K562 (cell line): ENCODE data around the gene MAP4K4. TPM values are rescaled to one million over a fixed set of nuclear protein-coding genes. Genes with fewer than 3 reads are reported as not detected.

Experiments
- CBX5 ChIP-seq: IDR thresholded peaks from 2 replicates; pipeline ENCODE4 v1.6.1; 2014; ENCODE audit warnings: low read depth, borderline replicate concordance
- LARP7 ChIP-seq: fragments of 450-650 bp; IDR thresholded peaks from 2 replicates; pipeline ENCODE4 v1.6.1; 2016
- LCOR ChIP-seq: sonication (generic); formaldehyde crosslinking; IDR thresholded peaks from 2 replicates; pipeline ENCODE4 v1.8.0; 2022; ENCODE audit warnings: mild to moderate bottlenecking, missing genetic modification reagents
- MYNN ChIP-seq, 2 experiments: sonication (generic); formaldehyde crosslinking in 1 of 2; IDR thresholded peaks; 2 replicates each; pipeline versions ENCODE4 v1.5.0 to v1.6.1; 2016 to 2020; ENCODE audit warnings: antibody characterized with exemption in 1 of 2, missing genetic modification reagents in 1 of 2
- NCOA4 ChIP-seq: fragments of 450-650 bp; IDR thresholded peaks from 2 replicates; pipeline ENCODE4 v1.6.1; 2018; ENCODE audit warnings: mild to moderate bottlenecking; ENCODE audit not compliant: partially characterized antibody
- NFIX ChIP-seq: fragments of 250-450 bp; sonication (Bioruptor Pico); IDR thresholded peaks from 2 replicates; pipeline ENCODE4 v1.4.0; 2020; ENCODE audit warnings: low read depth, mild to moderate bottlenecking, moderate library complexity
- NR3C1 ChIP-seq: sonication (generic); formaldehyde crosslinking; IDR thresholded peaks from 2 replicates; pipeline ENCODE4 v1.8.1; 2022; ENCODE audit warnings: missing genetic modification reagents
- PRPF4 ChIP-seq: fragments of 200-400 bp; formaldehyde crosslinking; IDR thresholded peaks from one replicate; pipeline ENCODE4 v1.6.1; 2017; ENCODE audit warnings: low read length, low read depth, mild to moderate bottlenecking; ENCODE audit not compliant: insufficient read depth, poor library complexity, severe bottlenecking
- SMARCB1 ChIP-seq: IDR thresholded peaks from 2 replicates; pipeline ENCODE4 v1.6.1; 2011; ENCODE audit warnings: improper control_type of control experiment, low read depth; ENCODE audit not compliant: insufficient read length
- SREBF2 ChIP-seq: sonication (generic); formaldehyde crosslinking; IDR thresholded peaks from 2 replicates; pipeline ENCODE4 v1.4.0; 2020; ENCODE audit warnings: mild to moderate bottlenecking, missing genetic modification reagents
- TOE1 ChIP-seq, 2 experiments: fragments of 450-650 bp in 1 of 2; sonication (generic) in 1 of 2; formaldehyde crosslinking in 1 of 2; IDR thresholded peaks; 2 replicates each; pipeline versions ENCODE4 v1.7.1 to v1.8.0; 2016 to 2022; ENCODE audit warnings: borderline replicate concordance in 2 of 2, mild to moderate bottlenecking in 2 of 2, antibody characterized with exemption in 1 of 2, inconsistent platforms in 1 of 2, low read depth in 1 of 2, missing genetic modification reagents in 1 of 2, moderate library complexity in 1 of 2
- ZNF655 ChIP-seq: fragments of 250-450 bp; sonication (Bioruptor Pico); IDR thresholded peaks from 2 replicates; pipeline ENCODE4 v1.5.0; 2021
- polyA plus RNA-seq, 8 experiments: library from polyadenylated mRNA; depleted of rRNA in 4 of 8; stranded (reverse) in 5 of 8; unstranded in 3 of 8; fragments of >200 nt; fragmentation: Nextera tagmentation in 2 of 8; fragmentation: Illumina TruSeq in 1 of 8; extraction: Ambion mirVana in 2 of 8; extraction: Trizol in 1 of 8; gene quantifications; 2 replicates each; pipeline versions ENCODE4 v1.2.1 to v1.2.3, GENCODE V29; 2011 to 2014; ENCODE audit warnings: inconsistent platforms in 1 of 8, missing spikeins in 1 of 8
- total RNA-seq, 7 experiments: library from RNA; depleted of rRNA in 6 of 7; stranded (reverse); fragments of >200 nt in 6 of 7; fragmentation: Illumina TruSeq in 2 of 7; extraction: Trizol in 2 of 7; gene quantifications; 2 replicates each; pipeline versions ENCODE4 v1.2.1 to v1.2.3, GENCODE V29; 2011 to 2021; ENCODE audit warnings: low replicate concordance in 1 of 7

Gene MAP4K4
- total and polyA plus RNA-seq, 9 of the 15 experiments (the other 6 are each of a cell fraction or from before 2014, with no cell fraction given), result 7.6 to 76.4 (median 50.6) TPM

GRCh38 chr2:101830146-101830545, 132.6 kb downstream of the MAP4K4 start (continued):
- TF ChIP-seq CBX5 (no peak), MYNN (IDR thresholded peaks at IDR 0.05) (no peak), MYNN (CRISPR knock-in tag; IDR thresholded peaks at IDR 0.05) (no peak), NCOA4 (no peak), NFIX (CRISPR knock-in tag) (no peak), NR3C1 (CRISPR knock-in tag) (no peak), LCOR (no peak), SMARCB1 (no peak), ZNF655 (CRISPR knock-in tag) (no peak), TOE1 (IDR thresholded peaks at IDR 0.05; ENCODE audit: borderline replicate concordance) (no peak), TOE1 (CRISPR knock-in tag; IDR thresholded peaks at IDR 0.05; ENCODE audit: borderline replicate concordance, low read depth) (no peak), SREBF2 (CRISPR knock-in tag) (no peak), LARP7 (no peak), PRPF4 (no peak)
